Measurements from ENCODE around the gene CEP131.

The CEP131 gene

GRCh38 chr17:81221371-81221841 is 1.4 kb downstream of the CEP131 start:
- DNase-seq = no peak

GRCh38 chr17:81219476-81220180 is 3.1 kb downstream of the CEP131 start:
- DNase-seq = no peak

GRCh38 chr17:81218991-81219390 is 3.8 kb downstream of the CEP131 start:
- DNase-seq = no peak

GRCh38 chr17:81218459-81218858 is 4.3 kb downstream of the CEP131 start:
- DNase-seq = no peak

GRCh38 chr17:81217491-81217890 is 5.3 kb downstream of the CEP131 start:
- DNase-seq = no peak

- DNase-seq = no peak
Measured at GRCh38 chr17:81213978-81214377, 8.8 kb downstream of the CEP131 start.

GRCh38 chr17:81212365-81212764 is 10.4 kb downstream of the CEP131 start:
- DNase-seq = no peak

GRCh38 chr17:81210868-81211267 is 11.9 kb downstream of the CEP131 start:
- DNase-seq = no peak

- no peak for DNase-seq
Measured at GRCh38 chr17:81210466-81210865, 12.3 kb downstream of the CEP131 start.

- DNase-seq = no peak
Measured at GRCh38 chr17:81209141-81209540, 13.6 kb downstream of the CEP131 start.

GRCh38 chr17:81208651-81209050 is 14.1 kb downstream of the CEP131 start:
- no peak for DNase-seq

- peak in 1 of 5 experiments; percentile 33 for DNase-seq
Measured at GRCh38 chr17:81207610-81208581, 14.9 kb downstream of the CEP131 start.

- DNase-seq = no peak
Measured at GRCh38 chr17:81206657-81207056, 16.1 kb downstream of the CEP131 start.

- DNase-seq = no peak
Measured at GRCh38 chr17:81206166-81206565, 16.6 kb downstream of the CEP131 start.

GRCh38 chr17:81204578-81204977 is 18.2 kb downstream of the CEP131 start:
- DNase-seq = no peak

GRCh38 chr17:81203136-81203535 is 19.6 kb downstream of the CEP131 start:
- DNase-seq = no peak

GRCh38 chr17:81202318-81202717 is 20.4 kb downstream of the CEP131 start:
- no peak for DNase-seq

- peak in 1 of 5 experiments; percentile 44 for DNase-seq
Measured at GRCh38 chr17:81200695-81201580, 21.8 kb downstream of the CEP131 start.

- no peak for DNase-seq
Measured at GRCh38 chr17:81200201-81200600, 22.6 kb downstream of the CEP131 start.

- DNase-seq = no peak
Measured at GRCh38 chr17:81199482-81199830, 23.3 kb downstream of the CEP131 start.

GRCh38 chr17:81198826-81199481 is 23.8 kb downstream of the CEP131 start:
- DNase-seq = no peak

GRCh38 chr17:81197831-81198490 is 24.8 kb downstream of the CEP131 start:
- DNase-seq = no peak
